Neutrophil (primary cell): ENCODE results near the gene DUOXA1.

Experiments
- H3K27ac ChIP-seq: fragments of 200-600 bp; sonication (generic); 2 replicates; pipeline ENCODE4 v1.5.1; 2016; ENCODE audit warnings: mild to moderate bottlenecking, moderate library complexity
- H3K27me3 ChIP-seq: fragments of 200-600 bp; sonication (generic); 2 replicates; pipeline ENCODE4 v1.6.0; 2016; ENCODE audit warnings: mild to moderate bottlenecking
- H3K36me3 ChIP-seq: fragments of 200-600 bp; sonication (generic); 2 replicates; pipeline ENCODE4 v1.5.1; 2017
- H3K4me1 ChIP-seq, 2 experiments: fragments of 200-600 bp in 1 of 2; sonication (generic) in 1 of 2; 1 replicate in 1 of 2; 2 replicates in 1 of 2; pipeline versions ENCODE4 v1.5.1 to v1.6.1; 2013 to 2016; ENCODE audit warnings: low read depth in 1 of 2, low read length in 1 of 2, mild to moderate bottlenecking in 1 of 2, moderate library complexity in 1 of 2; ENCODE audit not compliant: control insufficient read depth in 1 of 2, insufficient read depth in 1 of 2
- H3K4me3 ChIP-seq, 2 experiments: fragments of 200-600 bp in 1 of 2; sonication (generic) in 1 of 2; 1 replicate in 1 of 2; 2 replicates in 1 of 2; pipeline ENCODE4 v1.5.1; 2013 to 2016; ENCODE audit warnings: low read depth in 1 of 2, low read length in 1 of 2, mild to moderate bottlenecking in 1 of 2, moderate library complexity in 1 of 2
- H3K9me3 ChIP-seq: fragments of 200-600 bp; sonication (generic); 2 replicates; pipeline ENCODE4 v1.5.1; 2016
- TF ChIP-seq, protein P1 (sequence below): fragments of 200-600 bp; sonication (generic); IDR thresholded peaks from 2 replicates; pipeline ENCODE4 v1.5.1; 2016; ENCODE audit warnings: antibody characterized with exemption

Gene DUOXA1, protein sequence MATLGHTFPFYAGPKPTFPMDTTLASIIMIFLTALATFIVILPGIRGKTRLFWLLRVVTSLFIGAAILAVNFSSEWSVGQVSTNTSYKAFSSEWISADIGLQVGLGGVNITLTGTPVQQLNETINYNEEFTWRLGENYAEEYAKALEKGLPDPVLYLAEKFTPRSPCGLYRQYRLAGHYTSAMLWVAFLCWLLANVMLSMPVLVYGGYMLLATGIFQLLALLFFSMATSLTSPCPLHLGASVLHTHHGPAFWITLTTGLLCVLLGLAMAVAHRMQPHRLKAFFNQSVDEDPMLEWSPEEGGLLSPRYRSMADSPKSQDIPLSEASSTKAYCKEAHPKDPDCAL

DNA sequence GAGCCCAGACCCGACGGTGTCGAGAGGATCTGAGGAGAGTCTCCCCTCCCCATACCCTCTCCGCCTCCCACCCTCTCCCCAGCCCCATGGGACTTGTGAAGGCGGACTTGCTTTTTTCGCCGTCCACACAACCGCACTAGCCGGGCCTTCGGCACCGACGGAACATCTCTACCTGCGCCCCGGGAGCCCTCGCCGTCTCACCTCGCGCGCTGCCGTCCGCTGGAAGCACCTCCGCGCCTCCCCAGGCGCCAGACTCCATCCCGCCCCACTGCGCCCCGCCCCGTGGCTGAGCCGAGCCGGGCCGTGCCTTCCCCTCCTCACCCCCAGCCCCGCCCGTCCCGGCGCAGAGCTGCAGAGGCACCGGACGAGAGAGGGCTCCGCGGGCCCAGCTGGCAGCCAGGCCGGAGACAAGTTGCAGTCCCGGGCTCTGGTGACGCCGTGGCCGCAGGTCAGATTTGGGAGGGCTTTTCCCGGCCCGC lies at the start of gene DUOXA1, which contains the start of gene DUOX1:
TSS of gene DUOXA1 (minus strand) at position 229 of the 479 bp plus-strand sequence. CDS start 6,865 bp downstream, outside the sequence.
TSS of gene DUOX1 (plus strand) at position 344 of the 479 bp plus-strand sequence. CDS start 1,973 bp downstream, outside the sequence.
- peaks cover 0 to 8% of the 10 kb centered on the region in 2 experiments for H3K4me1 ChIP-seq
- peaks cover 99% of the 10 kb centered on the region for H3K27me3 ChIP-seq
- H3K4me3 ChIP-seq: no peak within 1 kb of the TSS
- no peak within 1 kb of the TSS for H3K27ac ChIP-seq
- TF ChIP-seq, protein P1, sequence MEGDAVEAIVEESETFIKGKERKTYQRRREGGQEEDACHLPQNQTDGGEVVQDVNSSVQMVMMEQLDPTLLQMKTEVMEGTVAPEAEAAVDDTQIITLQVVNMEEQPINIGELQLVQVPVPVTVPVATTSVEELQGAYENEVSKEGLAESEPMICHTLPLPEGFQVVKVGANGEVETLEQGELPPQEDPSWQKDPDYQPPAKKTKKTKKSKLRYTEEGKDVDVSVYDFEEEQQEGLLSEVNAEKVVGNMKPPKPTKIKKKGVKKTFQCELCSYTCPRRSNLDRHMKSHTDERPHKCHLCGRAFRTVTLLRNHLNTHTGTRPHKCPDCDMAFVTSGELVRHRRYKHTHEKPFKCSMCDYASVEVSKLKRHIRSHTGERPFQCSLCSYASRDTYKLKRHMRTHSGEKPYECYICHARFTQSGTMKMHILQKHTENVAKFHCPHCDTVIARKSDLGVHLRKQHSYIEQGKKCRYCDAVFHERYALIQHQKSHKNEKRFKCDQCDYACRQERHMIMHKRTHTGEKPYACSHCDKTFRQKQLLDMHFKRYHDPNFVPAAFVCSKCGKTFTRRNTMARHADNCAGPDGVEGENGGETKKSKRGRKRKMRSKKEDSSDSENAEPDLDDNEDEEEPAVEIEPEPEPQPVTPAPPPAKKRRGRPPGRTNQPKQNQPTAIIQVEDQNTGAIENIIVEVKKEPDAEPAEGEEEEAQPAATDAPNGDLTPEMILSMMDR: no peak
- H3K9me3 ChIP-seq: no peaks in the 10 kb centered on the region
- H3K36me3 ChIP-seq: no peaks in the 10 kb centered on the region

DNA sequence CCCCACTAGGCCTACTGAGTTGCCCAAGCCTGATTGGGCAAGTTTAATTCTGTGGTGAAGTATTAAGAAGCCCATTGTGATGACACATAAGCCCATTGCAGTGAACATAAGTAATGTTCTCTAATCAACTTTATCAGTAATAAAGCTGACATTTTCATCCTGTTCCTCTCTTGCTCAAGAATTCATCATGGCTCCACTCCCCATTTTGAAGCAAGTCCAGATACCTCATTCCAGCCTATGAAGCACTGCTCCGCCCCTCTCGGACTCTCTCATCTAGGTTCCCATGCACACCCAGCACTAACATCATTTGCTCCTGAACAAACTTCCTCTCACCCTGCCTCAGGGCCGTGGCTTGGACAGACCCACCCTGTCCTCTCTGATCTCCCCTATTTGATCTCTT lies 47.6 kb upstream of the DUOXA1 start:
- H3K27me3 ChIP-seq: no peaks in the 10 kb centered on the region
- no peak overlapping the region for H3K27ac ChIP-seq
- H3K9me3 ChIP-seq: no peaks in the 10 kb centered on the region
- H3K4me3 ChIP-seq: no peak overlapping the region
- no peaks in the 10 kb centered on the region for H3K4me1 ChIP-seq
- H3K36me3 ChIP-seq: no peaks in the 10 kb centered on the region
- TF ChIP-seq, protein P1: no peak

DNA sequence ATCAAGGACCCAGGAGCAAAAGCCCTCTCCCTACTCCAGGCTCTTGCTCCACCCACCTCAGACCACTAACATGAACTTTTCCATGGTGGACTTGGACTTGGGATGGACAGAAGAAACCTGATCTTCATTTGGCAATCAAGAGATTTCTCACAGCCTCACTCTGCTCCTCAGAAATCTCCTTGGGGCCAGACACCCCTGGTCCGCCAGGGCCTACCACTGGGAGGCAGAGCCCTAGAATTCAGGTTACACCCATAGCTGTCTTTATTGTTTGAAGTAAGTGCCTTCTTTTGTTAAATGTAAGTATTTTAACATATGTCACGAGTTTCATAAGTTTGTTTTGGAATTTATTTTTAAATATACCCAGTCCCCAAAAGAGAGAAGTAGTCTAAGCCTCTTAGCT lies 44.9 kb upstream of the DUOXA1 start:
- TF ChIP-seq, protein P1: no peak
- Histone ChIP-seq H3K27ac (no peak overlapping the region), H3K9me3 (no peaks in the 10 kb centered on the region), H3K27me3 (no peaks in the 10 kb centered on the region), H3K4me3 (no peak overlapping the region), H3K4me1 (no peaks in the 10 kb centered on the region), H3K36me3 (no peaks in the 10 kb centered on the region)

DNA sequence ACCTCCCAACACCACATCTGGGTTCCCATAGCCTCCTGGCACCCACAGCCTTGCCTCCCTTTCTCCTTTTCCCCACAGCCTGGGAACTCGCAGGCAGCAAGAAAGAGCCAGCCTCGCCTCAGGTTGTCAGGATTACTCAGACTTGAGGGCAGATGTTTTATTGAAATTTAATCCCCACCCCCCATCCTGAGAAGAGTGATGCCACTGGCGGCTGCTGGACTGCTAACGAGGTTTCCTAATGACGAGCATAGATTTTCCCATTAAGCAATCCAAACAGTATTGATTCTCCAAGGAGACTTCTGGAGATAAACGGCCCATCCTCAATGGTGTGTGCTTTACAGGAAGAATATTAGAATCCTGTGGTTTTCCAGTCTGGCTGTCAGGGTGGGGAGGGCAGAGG lies 44.4 kb upstream of the DUOXA1 start:
- Histone ChIP-seq H3K9me3 (no peaks in the 10 kb centered on the region), H3K4me3 (no peak overlapping the region), H3K36me3 (no peaks in the 10 kb centered on the region), H3K27ac (no peak overlapping the region), H3K4me1 (no peaks in the 10 kb centered on the region), H3K27me3 (no peaks in the 10 kb centered on the region)
- TF ChIP-seq, protein P1: no peak

DNA sequence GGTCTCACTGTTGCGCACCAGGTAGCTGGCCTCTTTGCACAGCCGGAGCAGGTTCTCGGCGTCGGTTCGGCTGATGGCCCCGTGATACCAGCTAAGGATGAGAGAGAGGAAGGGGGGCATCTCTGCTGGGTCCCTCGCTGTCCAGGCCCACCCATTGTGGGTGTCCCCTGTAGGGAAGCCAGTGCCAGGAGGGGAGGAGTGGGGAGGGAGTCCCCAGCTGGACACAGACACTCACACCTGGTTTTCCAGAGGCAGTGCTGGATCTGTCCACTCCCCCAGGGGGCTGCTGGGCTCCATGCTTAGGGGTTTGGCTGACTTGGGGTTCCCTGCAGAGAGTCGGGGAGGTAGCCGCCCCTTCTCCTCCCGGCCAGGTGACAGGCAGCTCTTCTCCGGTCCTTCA lies 42.2 kb upstream of the DUOXA1 start:
- no peaks in the 10 kb centered on the region for H3K4me1 ChIP-seq
- no peak overlapping the region for H3K27ac ChIP-seq
- H3K9me3 ChIP-seq: no peaks in the 10 kb centered on the region
- H3K27me3 ChIP-seq: no peaks in the 10 kb centered on the region
- no peak overlapping the region for H3K4me3 ChIP-seq
- no peaks in the 10 kb centered on the region for H3K36me3 ChIP-seq
- TF ChIP-seq, protein P1: no peak
